PFSK-1 (cell line): ENCODE measurements around the gene FAM184A.

Experiments
- POLR2AphosphoS5 ChIP-seq: IDR thresholded peaks from 2 replicates; pipeline ENCODE4 v1.6.1; 2012; ENCODE audit warnings: low read depth, mild to moderate bottlenecking, control low read depth, low read length, moderate library complexity
- TF ChIP-seq, protein P1 (sequence below), 2 experiments: IDR thresholded peaks; 2 replicates each; pipeline versions ENCODE4 v1.6.1 to v1.8.0; 2011 to 2012; ENCODE audit warnings: low read depth in 2 of 2, low read length in 2 of 2, control low read depth in 1 of 2, inconsistent platforms in 1 of 2, mild to moderate bottlenecking in 1 of 2, moderate library complexity in 1 of 2; ENCODE audit not compliant: insufficient read depth in 1 of 2

- TF ChIP-seq, protein P1, sequence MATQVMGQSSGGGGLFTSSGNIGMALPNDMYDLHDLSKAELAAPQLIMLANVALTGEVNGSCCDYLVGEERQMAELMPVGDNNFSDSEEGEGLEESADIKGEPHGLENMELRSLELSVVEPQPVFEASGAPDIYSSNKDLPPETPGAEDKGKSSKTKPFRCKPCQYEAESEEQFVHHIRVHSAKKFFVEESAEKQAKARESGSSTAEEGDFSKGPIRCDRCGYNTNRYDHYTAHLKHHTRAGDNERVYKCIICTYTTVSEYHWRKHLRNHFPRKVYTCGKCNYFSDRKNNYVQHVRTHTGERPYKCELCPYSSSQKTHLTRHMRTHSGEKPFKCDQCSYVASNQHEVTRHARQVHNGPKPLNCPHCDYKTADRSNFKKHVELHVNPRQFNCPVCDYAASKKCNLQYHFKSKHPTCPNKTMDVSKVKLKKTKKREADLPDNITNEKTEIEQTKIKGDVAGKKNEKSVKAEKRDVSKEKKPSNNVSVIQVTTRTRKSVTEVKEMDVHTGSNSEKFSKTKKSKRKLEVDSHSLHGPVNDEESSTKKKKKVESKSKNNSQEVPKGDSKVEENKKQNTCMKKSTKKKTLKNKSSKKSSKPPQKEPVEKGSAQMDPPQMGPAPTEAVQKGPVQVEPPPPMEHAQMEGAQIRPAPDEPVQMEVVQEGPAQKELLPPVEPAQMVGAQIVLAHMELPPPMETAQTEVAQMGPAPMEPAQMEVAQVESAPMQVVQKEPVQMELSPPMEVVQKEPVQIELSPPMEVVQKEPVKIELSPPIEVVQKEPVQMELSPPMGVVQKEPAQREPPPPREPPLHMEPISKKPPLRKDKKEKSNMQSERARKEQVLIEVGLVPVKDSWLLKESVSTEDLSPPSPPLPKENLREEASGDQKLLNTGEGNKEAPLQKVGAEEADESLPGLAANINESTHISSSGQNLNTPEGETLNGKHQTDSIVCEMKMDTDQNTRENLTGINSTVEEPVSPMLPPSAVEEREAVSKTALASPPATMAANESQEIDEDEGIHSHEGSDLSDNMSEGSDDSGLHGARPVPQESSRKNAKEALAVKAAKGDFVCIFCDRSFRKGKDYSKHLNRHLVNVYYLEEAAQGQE (IDR thresholded peaks at IDR 0.05; ENCODE audit: insufficient read depth in 1 of 2, low read depth in 2 of 2, low read length in 2 of 2): no peak
- no peak for TF ChIP-seq POLR2AphosphoS5
These were observed 49.2 kb upstream of the FAM184A start for GRCh38 chr6:119127627-119128026.
